Measurements from ENCODE around the gene NAALADL2.

NAALADL2 gene

GRCh38 chr3:174884776-174885568, 25.8 kb downstream of the NAALADL2 start:
- DNase-seq (ENCODE audit: low read depth) = no peak

DNA sequence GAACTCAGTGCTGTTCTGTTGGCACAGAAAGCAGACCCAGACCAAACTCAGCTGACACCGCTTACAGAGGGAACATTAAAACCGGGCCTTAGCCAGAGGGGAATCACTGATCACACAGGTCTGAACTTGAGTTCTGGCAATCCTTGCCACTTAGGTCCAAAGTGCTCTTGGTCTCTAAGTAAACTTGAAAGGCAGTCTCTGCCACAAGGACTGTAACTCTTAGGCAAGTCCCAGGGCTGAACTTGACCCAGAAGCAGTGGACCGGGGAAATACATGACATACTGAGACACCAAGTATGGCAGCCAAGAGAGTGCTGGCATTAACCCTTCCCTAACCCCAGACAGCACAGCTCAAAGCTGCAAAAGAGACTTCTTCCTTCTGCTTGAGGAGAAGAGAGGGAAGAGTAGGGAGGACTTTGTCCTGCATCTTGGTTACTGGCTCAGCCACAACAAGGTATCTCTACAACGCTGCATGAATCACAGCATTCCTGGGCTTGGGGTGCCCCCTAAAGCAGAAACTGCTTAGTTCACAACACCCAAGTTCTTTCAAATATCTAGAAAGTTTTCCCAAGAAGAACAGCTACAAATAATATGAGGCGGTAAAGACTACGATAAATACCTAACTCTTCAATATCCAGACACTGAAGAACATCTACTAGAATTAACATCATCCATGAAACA, 32.5 kb downstream of the NAALADL2 start:
- DNase-seq (ENCODE audit: low read depth) = no peak

DNA sequence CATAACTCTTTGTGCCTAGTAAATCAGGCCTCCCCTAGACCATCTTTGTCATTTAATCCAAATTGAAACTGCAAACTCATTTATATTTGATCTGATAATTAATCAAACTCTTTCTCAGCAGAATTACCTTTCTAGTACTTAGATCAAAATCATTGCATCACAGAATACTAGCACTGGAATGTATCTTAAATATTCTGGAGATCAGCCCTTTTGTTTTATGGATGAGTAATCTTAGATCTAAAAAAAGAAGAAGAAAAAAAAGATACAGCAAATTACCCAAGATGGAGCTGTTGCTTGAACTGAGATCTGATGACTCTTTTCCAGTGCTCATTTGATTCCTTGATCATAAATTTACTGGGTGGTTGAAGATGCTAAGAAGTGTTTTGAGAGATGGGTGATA, 47.9 kb downstream of the NAALADL2 start:
- no peak for DNase-seq (ENCODE audit: low read depth)

- DNase-seq (ENCODE audit: low read depth) = no peak
Measured at GRCh38 chr3:174907628-174908407, 48.7 kb downstream of the NAALADL2 start.

DNA sequence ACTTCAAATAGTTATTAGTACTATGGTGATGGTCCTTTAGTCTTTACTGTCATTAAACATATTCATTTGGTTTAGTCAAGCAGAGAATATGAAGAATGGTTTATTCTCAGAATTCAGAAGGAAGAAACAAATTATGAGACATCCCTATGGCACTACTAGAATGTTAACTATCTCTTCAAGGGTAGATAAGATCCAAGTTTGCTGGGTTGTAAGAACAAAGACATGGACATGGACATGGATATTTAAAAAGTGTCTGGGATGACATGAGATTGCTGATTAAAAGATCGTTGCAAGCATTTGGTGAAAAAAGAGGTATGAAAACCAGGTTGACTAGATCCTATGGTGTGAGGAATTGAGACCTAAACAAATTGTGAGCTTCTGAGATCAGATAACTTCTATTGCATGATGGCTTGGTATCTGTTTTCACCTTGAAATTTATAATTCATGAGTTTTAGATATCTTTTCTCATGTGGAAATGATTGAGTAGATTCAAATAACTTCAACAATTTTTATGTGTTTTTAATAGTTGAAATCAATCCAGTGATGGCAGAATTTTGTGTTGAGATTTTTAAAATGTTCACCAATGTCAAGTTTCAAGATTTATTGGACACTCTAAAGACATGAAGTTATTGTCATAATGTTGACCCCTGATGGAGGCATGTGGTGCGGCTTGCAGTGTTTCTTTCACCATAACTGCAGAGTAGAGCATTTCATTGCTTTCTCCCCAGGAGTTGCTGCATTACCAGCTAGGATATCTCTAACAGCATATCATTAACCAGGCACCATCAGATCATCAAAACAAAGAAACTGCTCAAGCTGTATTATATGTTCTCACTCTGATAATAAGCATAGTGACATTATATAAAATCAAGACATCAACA, 72.6 kb downstream of the NAALADL2 start:
- DNase-seq (ENCODE audit: low read depth) = no peak

DNA sequence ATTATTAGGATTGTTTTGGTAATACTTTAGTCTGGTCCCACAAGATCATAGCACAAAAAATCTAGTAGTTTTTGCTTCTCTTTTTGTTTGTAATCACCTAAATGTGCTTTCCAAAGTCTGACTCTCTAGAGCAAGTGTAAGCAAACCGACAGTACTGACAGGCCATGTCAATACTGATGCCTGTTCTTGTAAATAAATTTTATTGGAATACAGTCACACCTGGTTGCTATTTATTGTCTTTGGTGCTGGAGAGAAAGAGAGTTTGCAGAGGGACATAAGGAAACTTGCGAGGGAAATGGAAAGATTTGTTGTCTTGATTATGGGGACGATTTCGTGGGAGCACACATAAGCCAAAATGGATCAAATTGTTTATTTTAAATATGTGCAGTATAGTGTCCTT, 77.5 kb downstream of the NAALADL2 start:
- no peak for DNase-seq (ENCODE audit: low read depth)

DNA sequence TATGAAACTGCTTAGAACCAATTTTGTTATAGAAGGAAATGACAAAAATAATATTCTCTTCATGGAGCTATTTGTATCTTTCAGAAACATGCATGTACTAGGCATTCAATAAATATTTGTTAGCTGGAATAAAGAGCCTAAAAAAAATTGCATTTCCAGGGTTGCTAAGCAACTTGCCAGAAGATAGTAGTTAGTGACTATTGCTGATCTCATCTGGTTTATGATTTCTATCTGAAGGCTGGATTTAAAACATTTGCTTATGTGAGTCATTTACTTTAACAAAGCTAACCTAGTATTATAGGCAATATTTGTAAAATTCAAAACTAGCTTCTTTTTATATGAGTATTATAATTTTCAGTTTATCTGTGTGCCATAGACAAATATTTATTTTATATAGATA, 78.3 kb downstream of the NAALADL2 start:
- DNase-seq (ENCODE audit: low read depth) = no peak

GRCh38 chr3:174938102-174938501, 79.0 kb downstream of the NAALADL2 start:
- no peak for DNase-seq (ENCODE audit: low read depth)

DNA sequence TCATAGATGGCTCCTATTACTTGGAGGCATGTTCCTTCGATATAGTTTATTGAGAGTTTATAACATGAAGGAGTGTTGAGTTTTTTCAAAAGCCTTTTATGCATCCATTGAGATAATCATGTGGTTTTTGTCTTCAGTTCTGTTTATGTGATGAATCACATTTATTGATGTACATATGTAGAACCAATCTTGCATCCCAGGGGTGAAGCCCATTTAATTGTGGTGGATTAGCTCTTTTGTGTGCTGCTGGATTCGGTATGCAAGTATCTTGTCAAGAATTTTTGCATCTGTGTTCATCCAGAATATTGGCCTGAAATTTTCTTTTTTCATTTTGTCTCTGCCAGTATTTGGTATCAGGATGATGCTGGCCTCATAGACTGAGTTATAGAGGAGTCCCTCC, 81.0 kb downstream of the NAALADL2 start:
- no peak for DNase-seq (ENCODE audit: low read depth)

DNA sequence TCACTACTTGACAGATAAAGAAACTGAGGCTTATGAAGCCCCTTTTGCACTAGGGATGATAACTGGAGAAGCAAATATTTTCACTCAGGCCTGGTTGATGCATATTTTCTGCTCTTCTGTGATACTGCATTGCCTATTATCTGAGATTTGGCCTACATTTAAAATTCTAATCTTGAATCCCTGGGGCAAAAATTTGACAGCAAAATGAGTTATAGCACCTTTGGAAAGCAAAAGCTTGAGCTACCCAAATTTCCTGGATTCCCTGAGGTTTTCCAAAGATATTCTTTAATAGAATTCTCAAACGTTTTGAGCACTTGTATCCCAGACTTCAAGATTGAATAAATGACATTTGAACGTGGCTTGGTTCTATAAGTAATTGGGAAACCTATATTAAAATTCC, 86.1 kb downstream of the NAALADL2 start:
- DNase-seq (ENCODE audit: low read depth) = no peak

DNA sequence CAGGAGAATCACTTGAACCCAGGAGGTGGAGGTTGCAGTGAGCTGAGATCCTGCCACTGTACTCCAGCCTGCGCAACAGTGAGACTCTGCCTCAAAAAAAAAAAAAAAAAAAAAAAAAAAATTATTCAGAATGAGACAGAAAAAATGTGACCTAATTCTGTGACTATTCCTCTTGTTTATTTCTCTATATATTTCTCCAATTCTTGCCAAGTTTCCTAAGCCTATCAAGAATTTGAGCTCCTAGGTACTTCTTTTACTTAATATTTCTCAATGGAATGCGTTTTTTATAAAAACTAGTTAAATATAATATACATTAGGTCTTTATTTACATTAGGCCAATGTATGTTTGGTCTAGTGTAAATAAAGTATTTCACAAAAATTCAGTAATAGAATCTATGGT, 86.8 kb downstream of the NAALADL2 start:
- no peak for DNase-seq (ENCODE audit: low read depth)

DNA sequence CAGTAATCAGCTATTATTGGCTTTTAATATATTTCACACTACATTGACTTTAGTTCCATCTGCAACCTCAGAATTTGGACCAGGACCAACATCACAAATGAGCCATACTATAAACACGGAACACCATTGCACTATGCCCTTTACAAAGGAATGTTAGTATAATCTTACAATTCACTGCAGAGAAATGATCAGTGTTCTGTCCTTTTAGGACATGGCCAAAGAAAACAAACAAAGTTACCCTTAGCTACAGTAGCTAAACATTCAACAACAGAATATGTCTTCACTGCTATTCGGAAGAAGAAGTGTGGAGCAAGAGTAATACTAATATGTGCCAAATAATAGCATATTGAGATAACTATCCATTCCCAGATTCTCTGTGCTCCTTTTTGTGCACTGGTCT, 90.4 kb downstream of the NAALADL2 start:
- no peak for DNase-seq (ENCODE audit: low read depth)

- no peak for DNase-seq (ENCODE audit: low read depth)
Measured at GRCh38 chr3:174951034-174951433, 91.9 kb downstream of the NAALADL2 start.

GRCh38 chr3:174951498-174952005, 92.4 kb downstream of the NAALADL2 start:
- DNase-seq (ENCODE audit: low read depth) = no peak

- no peak for DNase-seq (ENCODE audit: low read depth)
Measured at GRCh38 chr3:174953068-174953467, 93.9 kb downstream of the NAALADL2 start.

DNA sequence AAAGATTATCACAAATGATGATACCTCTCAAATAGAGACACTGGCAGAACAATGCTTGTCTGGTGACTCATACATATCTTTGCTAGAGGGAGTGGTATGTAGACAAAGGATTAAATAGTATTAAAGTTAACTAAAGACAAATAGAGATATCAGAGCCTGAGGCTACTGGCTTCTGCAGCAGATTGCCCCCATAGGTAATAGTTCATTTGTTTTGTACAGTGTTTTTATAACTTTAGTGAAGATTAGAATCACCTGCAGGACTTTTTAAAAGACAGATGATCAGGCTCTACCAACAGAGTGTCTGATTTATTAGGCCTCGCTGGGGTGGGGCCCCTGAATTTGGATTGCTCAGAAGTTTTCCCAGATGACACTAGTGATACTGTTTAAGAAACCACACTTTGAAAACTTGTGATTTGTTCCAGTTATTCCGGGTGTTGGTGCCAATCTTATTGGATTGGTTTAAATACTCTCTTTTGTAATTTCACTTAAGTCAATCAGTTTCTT, 96.4 kb downstream of the NAALADL2 start:
- no peak for DNase-seq (ENCODE audit: low read depth)

- no peak for DNase-seq (ENCODE audit: low read depth)
Measured at GRCh38 chr3:174957081-174957480, 97.9 kb downstream of the NAALADL2 start.

- no peak for DNase-seq (ENCODE audit: low read depth)
Measured at GRCh38 chr3:174957551-174958001, 98.4 kb downstream of the NAALADL2 start.

DNA sequence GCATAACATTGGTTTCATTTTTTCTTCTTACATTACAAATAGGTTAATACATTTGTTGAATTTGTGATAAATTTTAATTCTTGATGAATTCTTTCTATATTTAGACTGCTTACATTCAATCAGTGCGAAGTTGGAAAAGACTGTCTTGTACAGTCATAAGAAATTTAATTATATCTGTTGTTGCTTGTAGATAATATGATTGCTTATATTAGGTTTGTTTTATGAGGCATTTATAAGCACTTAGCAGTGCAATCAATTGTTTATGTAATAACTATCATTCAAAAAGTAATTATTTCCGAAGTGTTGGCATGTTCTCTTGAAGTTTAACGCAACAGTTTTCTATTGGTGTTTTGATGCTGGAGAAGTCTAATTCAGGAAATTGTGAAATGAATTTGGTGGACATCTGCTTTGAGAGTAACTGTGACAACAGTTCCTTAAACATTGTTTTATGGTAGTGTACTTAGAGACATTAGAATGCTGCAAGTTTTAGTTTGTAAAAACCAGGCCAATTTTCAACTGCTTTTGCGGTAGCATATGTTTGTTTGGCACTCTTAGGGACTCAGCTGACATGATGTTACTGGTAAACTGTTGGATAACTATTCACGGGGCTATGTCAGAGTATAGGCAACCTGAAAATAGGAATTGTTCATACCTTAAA, 99.7 kb downstream of the NAALADL2 start:
- no peak for DNase-seq (ENCODE audit: low read depth)

DNA sequence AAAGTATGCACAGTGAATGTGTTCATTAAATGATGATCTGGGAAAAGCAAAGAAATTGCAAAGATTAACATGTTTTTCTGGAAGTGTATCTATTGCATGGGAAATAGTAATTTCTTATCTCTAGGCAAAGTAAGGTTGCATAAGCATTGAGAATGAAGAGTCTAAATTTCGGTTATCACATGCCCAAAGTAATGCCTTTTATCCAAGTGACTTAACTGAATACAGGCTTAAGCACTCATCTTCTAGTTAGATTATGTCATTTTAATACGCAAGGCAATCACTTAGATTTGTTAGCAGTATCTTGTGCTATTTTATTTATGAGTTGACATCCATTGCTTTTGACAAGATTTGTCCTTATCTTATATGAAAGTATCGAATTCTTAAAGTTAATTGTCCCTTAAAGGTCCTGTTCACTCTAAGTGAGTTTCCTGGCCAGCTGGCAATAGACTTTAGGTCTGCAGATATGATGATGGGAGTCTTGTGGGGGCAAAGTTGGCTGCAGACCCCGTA, 100.5 kb downstream of the NAALADL2 start:
- DNase-seq (ENCODE audit: low read depth) = no peak

GRCh38 chr3:174960898-174961297, 101.8 kb downstream of the NAALADL2 start:
- DNase-seq (ENCODE audit: low read depth) = no peak

All from stimulated activated CD8-positive, alpha-beta memory T cell treated with anti-CD3 and anti-CD28 coated beads, Interleukin-15, amount 100 ng/mL, for 1 hour (primary cell).